ENCODE measurements around the gene TAF4B.
"Not testable (repeated sequence)": the region's sequence is repeated elsewhere in the genome, so short reads cannot be mapped to it uniquely, and the experiment has no call there.

Gene TAF4B

GRCh38 chr18:26237363-26237762 lies 11.1 kb downstream of the TAF4B start:
- not testable (repeated sequence) for FAIRE-seq

DNA sequence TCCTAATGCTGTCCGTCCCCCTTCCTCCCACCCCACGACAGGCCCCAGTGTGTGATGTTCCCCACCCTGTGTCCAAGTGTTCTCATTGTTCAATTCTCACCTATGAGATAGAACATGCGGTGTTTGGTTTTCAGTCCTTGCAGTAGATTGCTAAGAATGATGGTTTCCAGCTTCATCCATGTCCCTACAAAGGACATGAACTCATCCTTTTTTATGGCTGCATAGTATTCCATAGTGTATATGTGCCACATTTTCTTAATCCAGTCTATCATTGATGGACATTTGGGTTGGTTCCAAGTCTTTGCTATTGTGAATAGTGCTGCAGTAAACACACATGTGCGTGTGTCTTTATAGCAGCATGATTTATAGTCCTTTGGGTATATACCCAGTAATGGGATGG lies 12.5 kb downstream of the TAF4B start:
- not testable (repeated sequence) for FAIRE-seq

DNA sequence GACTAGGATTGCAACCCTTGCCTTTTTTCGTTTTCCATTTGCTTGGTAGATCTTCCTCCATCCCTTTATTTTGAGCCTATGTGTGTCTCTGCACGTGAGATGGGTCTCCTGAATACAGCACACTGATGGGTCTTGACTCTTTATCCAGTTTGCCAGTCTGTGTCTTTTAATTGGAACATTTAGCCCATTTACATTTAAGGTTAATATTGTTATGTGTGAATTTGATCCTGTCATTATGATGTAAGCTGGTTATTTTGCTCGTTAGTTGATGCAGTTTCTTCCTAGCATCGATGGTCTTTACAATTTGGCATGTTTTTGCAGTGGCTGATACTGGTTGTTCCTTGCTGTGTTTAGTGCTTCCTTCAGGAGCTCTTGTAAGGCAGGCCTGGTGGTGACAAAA lies 16.1 kb downstream of the TAF4B start:
- FAIRE-seq: not testable (repeated sequence)

DNA sequence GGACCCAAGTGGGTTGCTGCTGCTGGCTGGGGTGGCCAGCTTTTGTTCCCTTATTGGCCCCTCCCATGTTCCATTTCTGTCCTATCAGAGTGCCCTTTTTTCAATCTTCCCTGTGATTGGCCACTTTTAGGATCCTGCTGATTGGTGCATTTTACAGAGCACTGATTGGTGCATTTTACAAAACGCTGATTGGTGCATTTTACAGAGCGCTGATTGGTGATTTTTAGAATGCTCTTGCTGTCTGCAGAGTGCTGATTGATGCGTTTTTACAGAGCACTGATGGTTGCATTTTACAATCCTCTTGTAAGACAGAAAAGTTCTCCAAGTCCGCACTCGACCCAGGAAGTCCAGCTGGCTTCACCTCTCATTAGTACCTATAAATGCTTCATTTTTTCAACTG lies 19.2 kb downstream of the TAF4B start:
- FAIRE-seq: not testable (repeated sequence)

- FAIRE-seq: no peak
These were observed 26.2 kb downstream of the TAF4B start for GRCh38 chr18:26252411-26252810.

DNA sequence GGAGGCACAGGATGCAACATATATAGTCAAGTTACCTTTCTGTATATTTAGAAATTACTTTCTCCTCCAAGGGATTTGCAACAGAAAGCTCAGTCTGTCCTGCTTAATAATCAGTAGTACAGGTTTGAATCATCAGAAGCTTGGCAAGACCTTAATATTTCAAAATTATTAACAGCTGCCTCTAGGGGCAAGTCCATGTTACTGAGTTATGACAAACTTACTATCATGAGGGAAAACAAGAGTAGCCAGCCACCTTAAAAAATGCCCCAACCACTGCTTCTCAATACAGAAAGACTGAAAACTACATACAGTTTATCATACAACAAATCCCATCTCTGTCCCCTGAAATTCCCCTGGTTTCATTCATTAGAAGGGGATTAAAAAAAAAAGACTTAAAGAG lies 28.6 kb downstream of the TAF4B start:
- FAIRE-seq: not testable (repeated sequence)

GRCh38 chr18:26255695-26256622 lies 29.7 kb downstream of the TAF4B start:
- FAIRE-seq: no peak

GRCh38 chr18:26258711-26259110 lies 32.5 kb downstream of the TAF4B start:
- no peak for FAIRE-seq

- FAIRE-seq: not testable (repeated sequence)
These were observed 33.2 kb downstream of the TAF4B start for GRCh38 chr18:26259416-26259815.

DNA sequence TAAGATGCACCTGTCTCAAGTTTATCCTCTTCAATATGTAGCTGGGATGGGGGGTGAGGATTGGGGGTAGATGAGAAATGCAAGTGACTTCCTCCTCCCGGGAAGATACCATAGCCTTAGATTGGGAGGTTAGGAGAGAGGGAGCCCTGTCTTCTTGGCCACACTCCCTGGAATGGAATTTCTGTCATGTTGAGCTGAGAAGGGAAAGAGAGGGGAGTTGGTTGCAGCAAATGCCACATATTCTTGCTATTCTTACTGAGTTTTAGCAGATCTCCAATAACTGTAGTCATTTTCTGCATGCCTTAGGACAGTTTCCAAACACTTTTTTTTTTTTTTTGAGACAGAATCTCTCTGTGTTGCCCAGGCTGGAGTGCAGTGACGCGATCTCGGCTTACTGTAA lies 35.9 kb downstream of the TAF4B start:
- no peak for FAIRE-seq

DNA sequence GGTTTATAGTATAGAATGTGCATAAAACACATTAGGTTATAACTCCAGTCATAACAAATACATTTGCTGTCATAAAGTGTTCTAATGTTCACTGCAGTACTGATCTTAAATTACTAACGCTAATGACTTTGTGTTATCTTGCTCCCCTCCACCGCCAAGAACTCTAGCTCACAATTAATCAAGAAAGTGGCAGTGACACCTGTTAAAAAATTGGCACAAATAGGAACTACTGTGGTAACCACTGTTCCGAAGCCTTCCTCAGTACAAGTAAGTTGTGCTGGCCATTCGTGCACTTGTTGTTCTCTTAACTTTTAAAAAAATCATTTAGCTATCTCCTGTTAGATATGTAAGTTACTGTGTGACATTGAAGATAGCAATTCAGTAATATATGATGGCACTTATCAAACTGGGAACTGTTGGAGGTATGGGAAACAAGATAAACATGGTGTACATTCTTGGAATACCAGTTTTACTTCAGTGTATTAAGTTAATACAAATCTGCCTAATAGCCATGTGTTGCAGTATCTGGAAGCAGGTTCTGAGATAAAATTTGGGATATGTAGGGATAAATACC lies 41.2 kb downstream of the TAF4B start:
- no peak for FAIRE-seq

DNA sequence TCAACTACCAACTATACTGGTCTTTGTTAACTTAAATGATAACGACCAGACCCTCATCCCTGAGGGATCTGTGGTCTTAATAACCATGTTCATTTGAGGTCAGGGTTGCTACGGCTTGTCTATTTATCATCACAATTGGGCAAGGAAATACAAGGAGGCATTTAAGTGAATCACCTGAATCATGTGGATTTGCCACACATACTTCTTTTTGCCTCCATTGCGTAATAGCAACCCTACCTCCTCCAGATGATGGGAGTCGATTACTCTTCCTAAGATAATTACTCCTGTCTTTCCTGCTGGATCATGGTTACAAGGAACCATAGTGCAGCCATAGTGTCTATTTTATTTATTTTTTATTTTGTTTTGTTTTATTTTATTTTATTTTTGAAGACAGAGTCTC lies 42.2 kb downstream of the TAF4B start:
- no peak for FAIRE-seq

DNA sequence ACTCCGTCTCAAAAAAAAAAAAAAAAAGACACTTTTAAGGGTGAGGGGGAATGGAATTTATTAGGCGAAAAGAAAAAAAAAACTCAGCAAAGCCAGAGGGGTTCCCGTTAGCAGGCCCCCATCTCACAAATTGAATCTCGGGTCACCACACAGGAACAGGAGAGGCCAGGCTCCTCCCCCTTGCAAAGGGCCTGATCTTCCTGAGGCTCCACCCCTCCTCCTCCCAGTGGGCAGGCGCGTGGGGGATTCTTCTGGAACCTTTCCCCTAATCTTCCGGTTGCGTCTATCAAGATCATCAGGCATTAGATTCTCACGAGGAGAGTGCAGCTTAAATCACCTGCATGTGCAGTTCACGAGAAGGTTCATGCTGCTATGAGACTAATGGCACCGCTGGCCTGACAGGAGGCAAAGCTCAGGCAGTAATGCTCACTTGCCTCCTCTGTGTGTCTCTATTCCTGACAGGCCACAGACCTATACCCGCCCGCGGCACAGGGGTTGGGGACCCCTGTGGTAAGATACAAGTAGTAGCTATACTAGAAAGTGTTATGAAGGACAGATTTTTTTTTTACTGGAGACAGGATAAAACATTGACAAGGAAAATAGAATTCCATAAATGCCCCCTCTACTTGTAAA lies 45.8 kb downstream of the TAF4B start:
- FAIRE-seq: no peak

DNA sequence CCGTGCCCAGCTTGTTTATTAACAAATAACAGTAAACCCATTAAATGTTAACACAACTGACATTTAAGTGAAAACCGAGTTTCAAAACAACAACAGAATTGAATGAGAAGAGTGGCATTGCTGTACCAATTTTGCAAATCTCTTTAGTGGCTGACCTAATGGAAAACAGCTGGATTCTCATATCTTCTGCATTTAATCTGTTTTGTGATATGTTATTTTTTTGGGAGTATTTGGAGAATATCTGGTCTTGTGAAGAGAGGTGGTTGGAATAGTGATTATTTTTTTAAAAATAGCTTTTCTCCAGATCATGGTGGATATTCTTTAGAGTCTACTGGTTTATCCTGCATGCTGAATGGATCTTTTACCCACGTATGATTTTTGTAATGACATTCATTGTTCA lies 51.1 kb downstream of the TAF4B start:
- FAIRE-seq: no peak

GRCh38 chr18:26279428-26279827 lies 53.2 kb downstream of the TAF4B start:
- no peak for FAIRE-seq

DNA sequence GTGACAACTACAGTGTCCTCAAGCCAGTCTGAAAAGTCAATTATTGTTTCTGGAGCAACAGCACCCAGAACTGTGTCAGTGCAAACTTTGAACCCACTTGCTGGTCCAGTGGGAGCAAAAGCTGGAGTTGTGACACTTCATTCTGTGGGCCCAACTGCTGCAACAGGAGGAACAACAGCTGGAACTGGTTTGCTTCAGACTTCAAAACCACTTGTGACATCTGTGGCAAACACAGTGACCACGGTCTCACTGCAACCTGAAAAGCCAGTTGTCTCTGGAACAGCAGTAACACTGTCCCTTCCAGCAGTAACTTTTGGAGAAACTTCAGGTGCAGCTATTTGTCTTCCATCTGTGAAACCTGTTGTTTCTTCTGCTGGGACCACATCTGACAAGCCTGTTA lies 59.8 kb downstream of the TAF4B start:
- no peak for FAIRE-seq

DNA sequence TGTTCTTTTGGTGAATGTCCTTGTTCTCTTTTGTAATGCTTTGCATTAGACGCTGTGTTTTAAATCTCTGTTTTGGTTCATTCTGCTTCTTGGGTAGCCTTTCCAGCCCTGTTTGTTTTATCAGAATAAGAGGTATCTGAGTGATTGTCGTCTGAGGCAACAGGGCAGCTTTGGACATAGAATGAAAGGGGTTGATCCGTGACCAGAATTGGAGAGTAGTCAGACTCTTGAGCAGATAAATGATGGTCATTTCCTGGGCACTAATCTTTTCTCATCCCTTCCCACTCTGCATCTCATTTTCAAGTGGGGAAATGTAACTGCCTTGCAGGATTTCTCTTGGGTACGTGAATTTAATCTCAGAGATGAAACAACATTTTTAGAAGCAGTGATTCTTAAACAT lies 61.4 kb downstream of the TAF4B start:
- no peak for FAIRE-seq

- no peak for FAIRE-seq
These were observed 64.1 kb downstream of the TAF4B start for GRCh38 chr18:26290385-26290784.

- no peak for FAIRE-seq
These were observed 67.7 kb downstream of the TAF4B start for GRCh38 chr18:26293982-26294381.

DNA sequence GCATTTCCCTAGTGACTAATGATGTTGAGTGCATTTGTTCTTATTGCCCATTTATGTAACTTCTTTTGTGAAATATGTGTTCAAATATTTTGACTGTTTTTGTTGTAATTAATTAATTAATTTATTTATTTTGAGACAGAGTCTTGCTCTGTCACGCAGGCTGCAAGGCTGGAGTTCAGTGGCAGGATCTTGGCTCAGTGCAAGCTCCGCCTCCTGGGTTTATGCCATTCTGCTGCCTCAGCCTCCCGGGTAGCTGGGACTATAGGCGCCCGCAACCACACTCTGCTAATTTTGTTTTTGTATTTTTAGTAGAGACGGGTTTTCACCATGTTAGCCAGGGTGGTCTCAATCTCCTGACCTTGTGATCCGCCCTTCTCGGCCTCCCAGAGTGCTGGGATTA lies 71.9 kb downstream of the TAF4B start:
- no peak for FAIRE-seq

DNA sequence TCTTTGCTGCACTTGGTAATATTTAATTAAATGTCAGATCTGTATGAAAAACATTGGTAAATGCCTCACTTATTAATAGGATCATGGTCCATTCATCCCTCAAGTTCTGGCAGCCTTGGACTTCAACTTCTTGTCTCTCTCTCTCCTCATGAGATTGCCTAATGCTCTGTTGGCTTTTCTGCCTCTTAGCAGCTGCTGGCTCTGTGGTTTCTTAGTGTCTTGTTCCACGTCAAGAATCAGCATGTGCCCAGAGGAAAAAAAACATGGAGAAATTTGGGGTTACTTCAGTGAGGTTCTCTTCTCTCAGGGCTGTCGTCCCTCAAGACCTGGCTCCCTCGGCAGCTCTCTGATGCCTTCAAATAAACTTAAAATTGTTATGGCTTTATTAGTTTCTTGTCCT lies 75.4 kb downstream of the TAF4B start:
- FAIRE-seq: no peak

GRCh38 chr18:26303222-26303621 lies 77.0 kb downstream of the TAF4B start:
- FAIRE-seq: not testable (repeated sequence)

- no peak for FAIRE-seq
These were observed 78.3 kb downstream of the TAF4B start for GRCh38 chr18:26304511-26304910.

Data from colon (tissue), 2 donors.